Stomach (tissue), 4 donors: ENCODE data around the gene CERS2.

Source experiments
- CTCF ChIP-seq, 7 experiments: fragments of 450-650 bp in 4 of 7; fragments of 200-600 bp in 3 of 7; sonication (generic) in 3 of 7; IDR thresholded peaks; one replicate each; pipeline ENCODE4 v1.5.1; 2016 to 2019; ENCODE audit warnings: antibody characterized with exemption in 7 of 7, control low read depth in 2 of 7, mild to moderate bottlenecking in 1 of 7
- POLR2A ChIP-seq, 4 donors: fragments of 450-650 bp; IDR thresholded peaks; one replicate each; pipeline ENCODE4 v1.6.1; 2016; ENCODE audit warnings: antibody characterized with exemption in 4 of 4, control low read depth in 2 of 4, mild to moderate bottlenecking in 1 of 4, moderate library complexity in 1 of 4
- POLR2AphosphoS5 ChIP-seq, 3 donors: sonication (generic); formaldehyde crosslinking; IDR thresholded peaks; one replicate each; pipeline ENCODE4 v1.6.1; 2016; ENCODE audit warnings: antibody characterized with exemption in 3 of 3

GRCh38 chr1:150992626-150993025 is 18.0 kb upstream of the CERS2 start:
- TF ChIP-seq CTCF (IDR thresholded peaks at IDR 0.05) (no peak), POLR2A (IDR thresholded peaks at IDR 0.05) (no peak), POLR2AphosphoS5 (IDR thresholded peaks at IDR 0.05) (no peak)
